AG04450 (cell line): ENCODE results near the gene OR8D1. TPM values are rescaled to one million over a fixed set of nuclear protein-coding genes. Genes with fewer than 3 reads are reported as not detected.

Experiments
- CTCF ChIA-PET: fragments of 300-600, 350-600 bp; formaldehyde crosslinking; extraction: SDS; loops from one replicate; lab custom pipeline; 2022; ENCODE audit warnings: antibody characterized with exemption, inconsistent platforms; lab: Charles Lee
- POLR2A ChIA-PET: fragments of 350-600 bp; formaldehyde crosslinking; extraction: SDS; loops from one replicate; lab custom pipeline; 2021; ENCODE audit warnings: antibody characterized with exemption, inconsistent platforms; lab: Yijun Ruan, JAX
- DNase-seq: peaks from one replicate; pipeline ENCODE4 v3.0.0-alpha.2; 2011; ENCODE audit warnings: low read depth, low spot score
- H3K27ac ChIP-seq: one replicate; pipeline ENCODE4 v1.5.1; 2012; ENCODE audit warnings: low read depth, low read length, control low read depth
- H3K27me3 ChIP-seq: one replicate; pipeline ENCODE4 v1.6.0; 2012; ENCODE audit warnings: low read length; ENCODE audit not compliant: control insufficient read depth, insufficient read depth
- H3K4me3 ChIP-seq: 2 replicates; pipeline ENCODE4 v1.5.1; 2011; ENCODE audit warnings: mild to moderate bottlenecking, low read depth, low read length, control low read depth
- H3K9me3 ChIP-seq: 2 replicates; pipeline ENCODE4 v1.5.1; 2012; ENCODE audit warnings: low read length; ENCODE audit not compliant: control insufficient read depth, insufficient read depth
- CTCF ChIP-seq: IDR thresholded peaks from 2 replicates; pipeline ENCODE4 v1.5.1; 2011; ENCODE audit warnings: low read depth, low read length, control low read depth, inconsistent platforms
- polyA plus RNA-seq: library from polyadenylated mRNA; depleted of rRNA; stranded (reverse); fragments of >200 nt; gene quantifications from 2 replicates; pipeline ENCODE4 v1.2.3, GENCODE V29; 2011

The OR8D1 gene
- polyA plus RNA-seq, 1 experiment, result not detected

GRCh38 chr11:124322356-124322755 lies 8.6 kb upstream of the OR8D1 start:
- no peaks in the 10 kb centered on the region for H3K9me3 ChIP-seq
- POLR2A ChIA-PET, result no interaction called here
- DNase-seq, result no peak
- CTCF ChIA-PET, result interaction anchor here (1.6 to 2.7 kb wide), 2 partner anchors 80 to 253 kb away, joined by 5 to 16 read pairs; no protein-coding TSS in a partner anchor
- no peak overlapping the region for H3K27ac ChIP-seq
- H3K4me3 ChIP-seq, result no peak overlapping the region
- H3K27me3 ChIP-seq, result no peaks in the 10 kb centered on the region
- TF ChIP-seq CTCF, result no peak

GRCh38 chr11:124320097-124320496 lies 6.3 kb upstream of the OR8D1 start, which contains the start of gene OR8D2:
Gene OR8D2 (minus strand): TSS chr11:124320197. CDS start chr11:124320197, 0 bp downstream.
- Histone ChIP-seq H3K27ac (no peak within 1 kb of the TSS), H3K9me3 (no peaks in the 10 kb centered on the region), H3K27me3 (no peaks in the 10 kb centered on the region), H3K4me3 (no peak within 1 kb of the TSS)
- DNase-seq, result no peak
- ChIA-PET CTCF (no interaction called here), POLR2A (no interaction called here)
- TF ChIP-seq CTCF, result no peak

GRCh38 chr11:124315052-124315451 lies 1.3 kb upstream of the OR8D1 start:
- Histone ChIP-seq H3K9me3 (no peaks in the 10 kb centered on the region), H3K27ac (no peak overlapping the region), H3K4me3 (no peak overlapping the region), H3K27me3 (no peaks in the 10 kb centered on the region)
- POLR2A ChIA-PET, result no interaction called here
- peak; percentile 30 for DNase-seq
- no peak for TF ChIP-seq CTCF
- CTCF ChIA-PET, result interaction anchor here (0.5 to 0.9 kb wide), 2 partner anchors 150 to 245 kb away, joined by 3 to 5 read pairs; no protein-coding TSS in a partner anchor

- no peaks in the 10 kb centered on the region for H3K27me3 ChIP-seq
- DNase-seq, result no peak
- ChIA-PET CTCF (no interaction called here), POLR2A (no interaction called here)
- H3K4me3 ChIP-seq, result no peak overlapping the region
- H3K27ac ChIP-seq, result no peak overlapping the region
- TF ChIP-seq CTCF, result no peak
- H3K9me3 ChIP-seq, result no peaks in the 10 kb centered on the region
These were observed 618 bp downstream of the OR8D1 start for GRCh38 chr11:124313131-124313530.

- Histone ChIP-seq H3K27ac (no peak overlapping the region), H3K27me3 (no peaks in the 10 kb centered on the region), H3K9me3 (no peaks in the 10 kb centered on the region), H3K4me3 (no peak overlapping the region)
- ChIA-PET POLR2A (no interaction called here), CTCF (no interaction called here)
- DNase-seq, result no peak
- no peak for TF ChIP-seq CTCF
These were observed 2.1 kb downstream of the OR8D1 start for GRCh38 chr11:124311670-124312069.
